SU-DHL-6 (cell line): Measurements from ENCODE around the gene CCL7.

Experiments used
- H2AFZ ChIP-seq: fragments of 200-600 bp; sonication (generic); 2 replicates; pipeline ENCODE4 v1.6.1; 2014; ENCODE audit warnings: low read depth, mild to moderate bottlenecking, moderate library complexity, mixed read lengths, antibody characterized with exemption, low read length; ENCODE audit not compliant: severe bottlenecking
- H3F3A ChIP-seq: fragments of 200-600 bp; shearing (Covaris generic); 2 replicates; pipeline ENCODE4 v1.6.0; 2016; ENCODE audit warnings: antibody characterized with exemption, mild to moderate bottlenecking; ENCODE audit not compliant: insufficient read depth
- H3K27ac ChIP-seq: fragments of 200-600 bp; sonication (generic); 2 replicates; pipeline ENCODE4 v1.5.1; 2016; ENCODE audit warnings: low read depth, mild to moderate bottlenecking, low read length, moderate library complexity, mixed read lengths
- H3K27me3 ChIP-seq: fragments of 200-600 bp; sonication (generic), shearing (Covaris generic); 2 replicates; pipeline ENCODE4 v1.6.0; 2014; ENCODE audit warnings: mild to moderate bottlenecking, low read length
- H3K36me3 ChIP-seq: fragments of 200-600 bp; sonication (generic); 2 replicates; pipeline ENCODE4 v1.6.1; 2014; ENCODE audit warnings: mild to moderate bottlenecking, low read length, mixed read lengths
- H3K4me2 ChIP-seq: fragments of 300-600, 200-600 bp; shearing (Covaris generic), sonication (generic); 2 replicates; pipeline ENCODE4 v1.6.0; 2014; ENCODE audit warnings: low read length, low read depth, mild to moderate bottlenecking; ENCODE audit not compliant: poor library complexity, severe bottlenecking
- H3K4me3 ChIP-seq: fragments of 200-600 bp; sonication (generic); 2 replicates; pipeline ENCODE4 v1.5.1; 2014; ENCODE audit warnings: antibody characterized with exemption, low read length, mild to moderate bottlenecking, mixed read lengths; ENCODE audit not compliant: insufficient read depth, poor library complexity, severe bottlenecking
- H3K79me2 ChIP-seq: fragments of 200-600 bp; sonication (generic); 2 replicates; pipeline ENCODE4 v1.6.1; 2014; ENCODE audit warnings: mild to moderate bottlenecking, low read length, moderate library complexity; ENCODE audit not compliant: insufficient read depth
- H3K9ac ChIP-seq: fragments of 200-600 bp; sonication (generic); 2 replicates; pipeline ENCODE4 v1.7.0; 2014; ENCODE audit warnings: mild to moderate bottlenecking, low read length
- H3K9me2 ChIP-seq: fragments of 200-600 bp; sonication (generic); replicated peaks from 2 replicates; pipeline ENCODE4 v1.6.1; 2014; ENCODE audit warnings: low read length; ENCODE audit not compliant: insufficient read depth
- H3K9me3 ChIP-seq: fragments of 200-600 bp; sonication (generic); 2 replicates; pipeline ENCODE4 v1.6.1; 2014; ENCODE audit warnings: low read length, mixed read lengths; ENCODE audit not compliant: insufficient read depth
- H4K20me1 ChIP-seq: fragments of 200-600 bp; sonication (generic); 2 replicates; pipeline ENCODE4 v1.6.1; 2014; ENCODE audit warnings: low read depth, mild to moderate bottlenecking, antibody characterized with exemption, low read length, moderate library complexity, mixed read lengths
- EZH2phosphoT487 ChIP-seq: fragments of 200-600 bp; sonication (generic), shearing (Covaris generic); conservative IDR thresholded peaks from 2 replicates; pipeline ENCODE4 v1.6.1; 2018; ENCODE audit warnings: mild to moderate bottlenecking, antibody characterized with exemption, low read length, moderate library complexity, mixed read lengths
- TF ChIP-seq, protein P1 (sequence below): fragments of 200-600 bp; sonication (generic); IDR thresholded peaks from one replicate; pipeline ENCODE4 v1.5.1; 2017; ENCODE audit warnings: antibody characterized with exemption, mild to moderate bottlenecking, low read length, moderate library complexity; ENCODE audit not compliant: insufficient read depth, poor library complexity, severe bottlenecking

Gene CCL7

DNA sequence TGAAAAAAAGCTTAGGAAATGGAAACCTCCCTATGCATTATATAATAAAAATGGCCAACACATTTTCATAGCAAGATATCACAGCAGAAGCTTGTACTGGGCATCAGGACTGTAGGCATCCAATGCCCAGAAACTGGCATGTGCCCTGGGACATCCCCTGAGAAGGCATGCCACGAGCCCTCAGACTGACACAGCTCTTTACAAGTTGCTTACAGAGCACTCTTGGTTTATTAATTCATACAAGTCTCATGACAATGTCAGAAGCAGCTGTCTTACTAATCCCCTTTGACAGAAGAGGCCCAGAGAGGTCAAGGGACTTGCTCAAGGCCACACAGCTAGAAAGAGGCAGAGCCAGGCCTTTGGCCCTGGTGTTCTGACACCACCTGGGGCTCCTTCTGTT, 20.5 kb upstream of the CCL7 start:
- Histone ChIP-seq H3K27me3 (no peaks in the 10 kb centered on the region), H3K27ac (no peak overlapping the region), H3K9ac (no peak overlapping the region), H3K4me2 (no peak overlapping the region), H2AFZ (no peak overlapping the region), H3K9me3 (no peaks in the 10 kb centered on the region), H3K79me2 (no peaks in the 10 kb centered on the region), H3F3A (no peaks in the 10 kb centered on the region), H3K9me2 (no peaks in the 10 kb centered on the region), H4K20me1 (no peaks in the 10 kb centered on the region), H3K4me3 (no peak overlapping the region), H3K36me3 (no peaks in the 10 kb centered on the region)
- TF ChIP-seq, protein P1, sequence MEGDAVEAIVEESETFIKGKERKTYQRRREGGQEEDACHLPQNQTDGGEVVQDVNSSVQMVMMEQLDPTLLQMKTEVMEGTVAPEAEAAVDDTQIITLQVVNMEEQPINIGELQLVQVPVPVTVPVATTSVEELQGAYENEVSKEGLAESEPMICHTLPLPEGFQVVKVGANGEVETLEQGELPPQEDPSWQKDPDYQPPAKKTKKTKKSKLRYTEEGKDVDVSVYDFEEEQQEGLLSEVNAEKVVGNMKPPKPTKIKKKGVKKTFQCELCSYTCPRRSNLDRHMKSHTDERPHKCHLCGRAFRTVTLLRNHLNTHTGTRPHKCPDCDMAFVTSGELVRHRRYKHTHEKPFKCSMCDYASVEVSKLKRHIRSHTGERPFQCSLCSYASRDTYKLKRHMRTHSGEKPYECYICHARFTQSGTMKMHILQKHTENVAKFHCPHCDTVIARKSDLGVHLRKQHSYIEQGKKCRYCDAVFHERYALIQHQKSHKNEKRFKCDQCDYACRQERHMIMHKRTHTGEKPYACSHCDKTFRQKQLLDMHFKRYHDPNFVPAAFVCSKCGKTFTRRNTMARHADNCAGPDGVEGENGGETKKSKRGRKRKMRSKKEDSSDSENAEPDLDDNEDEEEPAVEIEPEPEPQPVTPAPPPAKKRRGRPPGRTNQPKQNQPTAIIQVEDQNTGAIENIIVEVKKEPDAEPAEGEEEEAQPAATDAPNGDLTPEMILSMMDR: no peak
- TF ChIP-seq EZH2phosphoT487: no peak

DNA sequence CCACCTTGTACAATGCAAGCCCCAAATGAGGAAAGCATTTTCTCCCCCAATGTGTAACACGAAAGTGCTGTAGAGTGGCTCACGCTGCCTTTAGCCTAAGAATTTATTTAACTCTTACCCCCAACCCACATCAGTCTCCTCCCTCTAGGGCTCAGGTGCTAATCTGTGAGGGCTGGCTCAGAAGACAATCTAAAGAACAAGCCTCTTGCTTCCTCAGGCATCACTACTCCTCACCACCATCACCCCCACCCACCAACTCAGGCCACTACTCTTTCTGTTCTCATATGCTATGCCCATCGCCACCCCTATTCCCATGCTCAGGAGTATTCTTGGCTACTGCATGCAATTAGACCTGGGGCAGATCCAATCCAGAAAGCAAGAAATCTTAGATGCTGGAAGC, 18.8 kb upstream of the CCL7 start:
- Histone ChIP-seq H3K4me2 (no peak overlapping the region), H4K20me1 (no peaks in the 10 kb centered on the region), H3K9ac (no peak overlapping the region), H3K27ac (no peak overlapping the region), H3K36me3 (no peaks in the 10 kb centered on the region), H2AFZ (no peak overlapping the region), H3K9me3 (no peaks in the 10 kb centered on the region), H3K79me2 (no peaks in the 10 kb centered on the region), H3F3A (no peaks in the 10 kb centered on the region), H3K4me3 (no peak overlapping the region), H3K27me3 (no peaks in the 10 kb centered on the region), H3K9me2 (no peaks in the 10 kb centered on the region)
- TF ChIP-seq, protein P1: no peak
- no peak for TF ChIP-seq EZH2phosphoT487

DNA sequence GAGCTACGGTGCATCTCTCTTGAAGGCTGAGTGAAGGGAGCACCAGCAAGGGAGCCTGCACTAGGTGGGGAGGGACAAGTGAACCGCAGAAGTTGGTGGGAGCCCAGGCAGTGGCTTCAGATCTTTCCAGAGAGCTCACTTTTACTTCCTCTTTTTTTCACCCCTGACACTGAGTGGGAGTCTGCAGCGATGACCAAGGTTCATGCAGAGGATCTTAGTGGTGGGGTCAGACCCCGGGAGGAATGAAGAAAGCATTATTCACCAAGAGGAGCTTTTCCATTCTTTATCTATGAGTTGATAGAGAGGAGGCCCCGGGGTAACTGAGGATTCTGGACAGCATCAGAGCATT, 18.0 kb upstream of the CCL7 start:
- Histone ChIP-seq H3K36me3 (no peaks in the 10 kb centered on the region), H3K27ac (no peak overlapping the region), H3K4me3 (no peak overlapping the region), H3K79me2 (no peaks in the 10 kb centered on the region), H2AFZ (no peak overlapping the region), H3K9me2 (no peaks in the 10 kb centered on the region), H3K9ac (no peak overlapping the region), H3F3A (no peaks in the 10 kb centered on the region), H3K9me3 (no peaks in the 10 kb centered on the region), H3K4me2 (no peak overlapping the region), H4K20me1 (no peaks in the 10 kb centered on the region), H3K27me3 (no peaks in the 10 kb centered on the region)
- TF ChIP-seq, protein P1: no peak
- no peak for TF ChIP-seq EZH2phosphoT487
